Dedifferentiated amniotic fluid mesenchymal stem cell (primary cell): ENCODE data around the gene MGME1.

Experiments used
- DNase-seq: peaks from one replicate; pipeline ENCODE4 v3.0.0-alpha.2; 2016; ENCODE audit errors: extremely low spot score

The MGME1 gene

DNA sequence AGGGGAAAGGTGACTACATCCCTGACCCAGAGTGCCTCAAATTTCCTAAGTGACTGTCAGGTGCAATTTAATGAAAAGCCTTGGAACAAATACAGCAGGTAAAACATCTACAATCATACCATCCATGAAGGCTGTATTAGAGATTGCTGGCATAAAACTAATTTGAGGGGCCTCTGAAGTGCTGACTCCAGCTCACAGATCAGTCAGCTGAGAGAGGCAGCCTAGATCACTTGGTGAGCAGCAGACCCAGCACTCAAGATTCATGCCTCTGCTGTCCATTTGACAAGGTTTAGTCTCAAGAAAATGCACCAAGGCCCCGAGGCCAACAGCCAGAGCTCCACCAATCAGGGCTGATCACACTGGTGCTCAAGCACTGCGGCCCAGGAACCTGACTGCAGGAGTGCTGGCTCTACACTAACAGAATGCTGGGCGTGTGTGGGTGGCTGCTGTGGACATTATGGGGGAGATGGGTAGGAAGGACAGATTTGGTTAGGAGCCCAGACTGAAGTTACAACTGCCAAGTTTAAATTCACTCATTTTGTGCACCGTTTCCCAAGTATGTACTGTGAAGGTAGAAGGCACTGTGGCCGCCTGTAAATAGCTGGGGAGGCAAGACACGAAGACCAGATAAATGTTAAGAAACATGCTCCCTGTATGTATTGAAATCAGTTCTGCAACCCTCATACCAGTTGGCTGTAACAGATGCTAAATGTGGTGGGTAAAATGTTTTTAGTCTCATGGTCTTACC is 28.4 kb upstream of the MGME1 start:
- DNase-seq: no peak

DNA sequence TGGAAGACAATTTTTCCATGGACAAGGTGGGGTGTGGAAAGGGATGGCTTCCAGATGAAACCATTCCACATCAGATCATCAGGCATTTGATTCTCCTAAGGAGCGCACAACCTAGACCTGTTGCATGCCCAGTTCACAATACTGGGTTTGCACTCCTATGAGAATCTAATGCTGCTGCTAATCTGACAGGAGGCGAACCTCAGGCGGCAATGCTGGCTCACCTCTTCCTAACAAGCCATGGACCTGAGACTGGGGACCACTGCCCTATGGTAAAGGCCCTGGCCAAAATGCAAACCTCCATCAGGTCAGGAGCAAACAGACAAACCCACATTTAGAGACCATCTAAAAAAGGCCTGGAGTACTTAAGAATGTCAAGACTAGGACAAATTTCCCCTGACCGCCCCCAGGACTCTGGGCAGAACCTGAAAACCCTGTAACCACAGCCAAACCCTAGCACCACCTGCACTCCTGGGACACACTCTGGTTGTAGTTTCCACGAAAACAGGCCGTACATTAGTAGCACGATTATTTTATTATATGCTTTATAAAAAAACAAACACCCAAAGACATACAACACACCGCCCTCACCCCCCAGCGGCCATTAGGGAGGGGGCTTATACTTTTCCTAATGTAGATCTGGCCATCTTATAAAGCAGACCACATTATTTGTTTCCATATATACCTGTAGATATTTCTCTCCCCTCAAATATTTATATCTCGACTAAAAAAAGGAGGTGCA is 27.6 kb upstream of the MGME1 start:
- no peak for DNase-seq

GRCh38 chr20:17941826-17942196 is 27.0 kb upstream of the MGME1 start:
- no peak for DNase-seq

- DNase-seq: no peak
Observed at GRCh38 chr20:17943343-17943742, 25.5 kb upstream of the MGME1 start.

DNA sequence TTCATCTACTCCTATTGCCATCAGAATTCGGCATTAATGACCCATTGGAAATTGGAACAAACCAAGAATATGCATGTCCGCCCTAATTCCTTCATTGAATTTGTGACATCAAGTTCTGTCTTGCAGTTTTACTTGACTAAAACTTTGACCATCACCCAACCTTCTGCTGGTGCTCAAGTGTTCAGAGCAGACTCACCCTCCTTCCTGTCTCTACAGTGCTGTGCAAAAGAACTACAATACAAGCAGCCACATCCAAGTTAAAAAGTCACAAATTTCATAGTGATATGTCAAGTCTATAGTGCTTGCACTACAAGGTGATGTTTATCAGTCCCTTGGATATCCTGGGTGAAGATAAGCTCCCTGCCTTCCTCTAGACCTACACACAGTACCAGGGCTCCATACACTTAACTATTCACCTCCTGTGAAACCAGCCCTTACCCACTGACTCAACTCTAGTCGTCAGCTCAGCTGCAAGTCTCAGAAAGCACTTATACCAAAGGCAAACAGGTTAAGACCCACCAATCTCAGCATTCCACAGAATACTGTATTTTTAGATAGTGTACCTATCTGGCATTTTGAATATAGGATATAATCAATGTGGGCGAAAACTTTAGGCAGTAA is 23.9 kb upstream of the MGME1 start:
- DNase-seq: no peak

DNA sequence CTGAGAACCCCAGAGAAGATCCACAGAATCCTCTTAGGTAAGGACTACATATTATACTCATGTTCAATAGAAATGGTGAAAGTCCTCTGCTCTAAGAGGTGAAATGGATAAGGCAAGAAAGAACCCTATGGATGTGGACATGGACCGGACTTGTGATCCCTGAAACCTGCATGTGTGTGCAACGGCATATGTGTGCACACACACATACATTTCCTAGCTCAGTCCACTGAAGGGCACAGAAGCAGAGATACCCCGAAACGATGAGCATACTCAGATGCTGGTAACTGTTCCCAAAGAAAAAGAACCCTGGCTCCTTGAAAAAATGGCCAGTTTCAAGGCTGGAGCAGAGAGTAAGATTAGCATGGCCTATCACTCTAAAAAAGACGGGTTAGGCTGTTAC is 22.8 kb upstream of the MGME1 start:
- no peak for DNase-seq

DNA sequence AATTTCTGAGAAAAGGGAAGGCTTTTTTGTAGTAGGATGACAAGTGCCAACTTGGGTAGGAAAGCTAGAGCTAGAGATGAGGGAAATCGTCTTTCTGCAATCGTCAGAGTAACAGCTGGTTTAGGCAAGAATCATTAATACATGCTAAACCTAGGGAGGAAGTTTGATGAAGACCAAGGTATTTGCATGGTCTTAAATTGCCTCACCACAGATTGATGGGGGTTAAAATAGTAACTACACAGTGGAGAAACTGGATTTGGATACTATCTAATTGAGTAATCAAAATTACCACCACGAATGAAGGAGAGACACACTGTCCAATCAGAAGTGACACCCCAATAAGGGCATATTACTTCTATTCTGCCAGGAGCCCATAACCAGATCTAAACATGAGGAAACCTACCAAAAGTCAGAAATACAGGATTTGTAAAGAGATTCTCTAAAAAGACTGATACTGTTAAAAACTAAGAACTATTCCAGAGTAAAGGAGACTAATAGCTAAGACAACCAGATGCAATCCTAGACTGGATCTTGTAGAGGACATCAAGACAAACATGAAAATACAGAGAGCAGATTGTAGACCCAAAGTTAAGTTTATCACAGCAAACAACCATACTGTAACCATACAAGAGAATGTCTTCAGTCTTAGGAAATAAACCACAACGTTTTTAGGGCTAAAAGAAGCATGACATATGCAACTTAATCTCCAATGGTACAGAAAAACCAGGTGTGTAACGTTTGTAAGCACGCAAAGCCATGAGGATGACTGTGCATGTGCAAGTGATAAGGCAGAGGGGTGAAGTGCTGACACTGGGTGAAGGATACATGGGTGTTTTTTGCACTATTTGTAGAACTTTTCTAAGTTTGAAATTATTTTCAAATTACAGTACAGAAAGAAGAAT is 22.0 kb upstream of the MGME1 start:
- no peak for DNase-seq

DNA sequence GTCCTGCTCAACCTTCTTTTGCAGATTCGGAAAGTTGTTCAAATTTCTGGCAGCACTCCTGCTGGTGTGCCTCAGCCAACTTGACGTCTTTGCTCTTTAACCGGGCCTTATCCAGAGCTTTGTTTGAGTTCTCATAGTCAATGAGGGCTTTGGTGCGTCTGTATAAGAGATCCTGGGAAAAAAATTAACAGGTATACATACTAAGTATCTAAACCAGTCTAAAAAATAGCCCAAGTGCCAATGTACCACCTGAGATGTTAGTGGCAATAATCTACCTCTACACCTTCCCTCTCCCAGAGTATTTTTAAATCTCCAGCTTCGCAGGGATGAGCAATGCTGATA is 21.4 kb upstream of the MGME1 start:
- DNase-seq: no peak

- no peak for DNase-seq
Observed at GRCh38 chr20:17948442-17948841, 20.4 kb upstream of the MGME1 start.

GRCh38 chr20:17949899-17950298 is 18.9 kb upstream of the MGME1 start:
- no peak for DNase-seq

- no peak for DNase-seq
Observed at GRCh38 chr20:17950670-17951069, 18.1 kb upstream of the MGME1 start.

- no peak for DNase-seq
Observed at GRCh38 chr20:17951323-17951722, 17.5 kb upstream of the MGME1 start.

DNA sequence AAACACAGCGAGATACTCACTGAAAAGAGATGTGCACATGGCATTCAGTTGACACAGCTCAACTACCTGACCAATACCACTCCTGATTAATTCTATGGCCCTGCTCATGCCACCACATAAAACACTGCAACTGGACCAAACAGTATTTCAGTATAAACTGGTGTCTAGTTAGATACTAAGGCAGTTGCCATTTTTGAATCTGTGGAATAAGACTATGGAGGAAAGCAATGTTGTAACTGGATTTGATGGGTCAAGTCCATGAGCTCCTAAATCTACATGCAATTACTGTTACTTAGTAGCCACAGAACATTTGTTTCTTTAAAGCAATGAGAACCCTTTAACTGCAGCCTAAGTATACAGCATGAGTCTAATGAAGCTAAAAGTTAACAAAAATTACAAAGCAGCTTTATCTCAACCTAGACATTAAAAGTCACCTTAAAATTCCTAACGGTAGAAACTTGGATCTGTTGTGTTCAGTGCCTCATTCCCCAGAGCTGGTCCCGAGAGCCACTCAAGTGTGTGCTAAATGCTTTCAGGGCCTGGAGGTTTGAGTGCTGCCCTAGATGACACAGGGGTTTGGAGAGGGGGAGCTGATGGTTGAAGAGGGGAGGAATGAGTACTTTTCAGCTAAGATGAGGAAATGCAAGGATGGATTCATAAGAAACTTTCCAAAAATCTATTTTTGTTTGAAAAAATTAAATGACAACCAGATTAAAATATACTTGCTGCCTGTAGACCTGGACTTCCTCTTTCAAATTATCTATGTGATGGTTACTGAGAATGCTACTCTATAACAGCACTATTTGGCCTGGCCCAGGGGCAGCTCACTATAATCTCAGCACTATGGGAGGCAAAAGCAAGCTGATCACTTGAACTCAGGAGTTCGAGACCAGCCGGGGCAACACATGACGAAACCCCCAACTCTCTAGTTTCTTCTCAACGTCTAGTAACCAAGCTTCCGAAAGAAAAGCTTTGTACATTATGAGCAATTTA is 15.8 kb upstream of the MGME1 start:
- no peak for DNase-seq

DNA sequence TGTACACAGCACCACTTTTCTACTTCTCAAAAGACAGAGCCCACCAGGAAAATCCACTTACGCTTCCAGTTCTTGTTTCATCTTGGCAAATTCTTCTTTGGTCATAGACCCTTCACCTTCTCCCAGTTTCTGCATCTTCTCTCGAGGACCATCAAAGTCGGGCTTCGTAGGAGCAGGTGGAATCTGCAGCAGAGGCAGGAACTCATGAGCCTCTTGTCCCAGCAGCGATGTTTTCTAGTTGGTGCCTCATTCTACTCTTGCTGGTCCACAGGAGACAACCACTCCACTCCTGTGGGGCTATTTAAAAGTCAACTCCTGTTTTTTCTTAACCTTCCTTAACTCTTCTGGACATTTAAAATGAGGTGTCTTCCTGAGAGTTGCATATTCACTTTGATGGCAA is 14.9 kb upstream of the MGME1 start:
- no peak for DNase-seq

GRCh38 chr20:17955302-17955701 is 13.5 kb upstream of the MGME1 start:
- no peak for DNase-seq

GRCh38 chr20:17956099-17956685 is 12.6 kb upstream of the MGME1 start:
- DNase-seq: no peak

DNA sequence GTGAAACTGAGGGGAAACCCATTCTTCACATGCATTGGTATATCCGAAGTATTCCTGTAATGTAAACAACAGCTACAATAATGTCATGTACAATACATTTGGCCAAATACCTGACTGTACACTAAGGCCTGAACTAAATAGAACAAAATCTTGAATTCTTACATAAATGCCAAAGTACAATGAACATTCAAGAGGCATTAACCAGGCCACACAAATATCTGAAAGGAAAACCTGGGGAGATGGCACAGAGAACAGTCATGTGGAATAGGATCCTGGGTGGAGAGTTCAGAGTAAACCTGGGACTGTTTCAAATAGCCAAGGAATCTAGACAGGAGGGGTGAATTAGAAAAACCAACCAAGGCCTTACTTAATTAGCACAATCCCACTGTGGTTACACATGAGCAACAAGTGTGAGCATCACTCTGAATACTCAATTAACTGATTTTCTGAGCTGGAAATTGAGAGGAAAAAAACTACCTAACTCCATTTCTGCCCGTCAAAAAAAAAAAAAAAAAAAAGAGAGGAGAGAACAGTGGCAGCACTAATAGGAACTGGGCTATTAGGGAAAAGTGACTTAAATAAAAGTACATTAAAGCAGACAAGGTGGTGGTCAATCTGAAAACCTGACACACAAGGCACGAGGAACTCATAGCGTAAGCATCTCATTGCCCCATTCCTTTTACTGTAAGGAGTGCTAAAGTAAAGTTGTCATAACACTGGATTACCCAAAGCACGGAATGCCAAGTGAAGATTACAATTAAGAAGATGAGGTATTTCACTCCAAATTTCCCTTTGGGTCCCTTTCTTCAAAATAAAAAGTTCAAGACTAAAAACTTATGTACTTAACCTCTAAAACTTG is 11.1 kb upstream of the MGME1 start:
- no peak for DNase-seq

DNA sequence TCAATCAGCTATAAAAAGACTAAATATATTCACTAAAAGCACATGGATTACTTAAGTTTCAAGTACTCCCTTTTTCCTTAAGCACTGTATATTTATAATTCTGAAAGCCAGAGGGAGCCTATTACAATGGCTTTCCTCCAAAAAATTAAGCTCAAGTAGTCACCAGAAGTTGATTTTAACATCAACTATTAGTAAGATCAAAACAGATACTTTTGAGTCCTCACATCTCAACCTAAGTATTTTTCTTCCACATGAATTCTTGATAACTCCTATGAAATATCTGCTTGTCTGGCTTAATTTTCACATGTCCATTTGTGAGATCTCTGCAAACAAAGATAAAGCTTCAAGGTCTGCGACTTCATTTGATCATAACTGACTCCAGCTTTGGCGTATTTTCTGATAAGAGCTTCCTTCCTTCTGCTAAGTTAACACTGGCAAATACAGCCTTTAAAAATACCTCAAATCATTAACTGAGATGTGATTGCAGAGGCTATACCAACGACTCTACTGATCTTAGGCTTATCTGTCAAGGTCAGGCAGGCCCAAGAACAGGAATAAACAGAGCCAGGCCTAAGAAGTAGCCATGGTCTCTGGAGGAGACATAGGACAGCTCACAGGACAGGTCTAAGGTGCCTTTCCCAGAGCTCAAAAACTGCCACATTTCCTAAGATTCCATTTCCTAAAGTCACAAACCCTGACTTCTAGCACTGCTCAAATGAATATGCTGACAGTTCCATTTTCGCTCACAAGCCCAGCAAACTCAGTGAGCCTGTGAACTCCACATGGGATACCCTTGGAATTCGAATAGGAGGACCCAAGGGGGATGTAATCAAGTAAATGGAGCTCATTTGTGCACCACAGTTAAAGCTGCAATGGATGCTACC is 10.2 kb upstream of the MGME1 start:
- no peak for DNase-seq

GRCh38 chr20:17959257-17959627 is 9.6 kb upstream of the MGME1 start:
- no peak for DNase-seq
